Measurements from ENCODE around the gene COL27A1.

DNA sequence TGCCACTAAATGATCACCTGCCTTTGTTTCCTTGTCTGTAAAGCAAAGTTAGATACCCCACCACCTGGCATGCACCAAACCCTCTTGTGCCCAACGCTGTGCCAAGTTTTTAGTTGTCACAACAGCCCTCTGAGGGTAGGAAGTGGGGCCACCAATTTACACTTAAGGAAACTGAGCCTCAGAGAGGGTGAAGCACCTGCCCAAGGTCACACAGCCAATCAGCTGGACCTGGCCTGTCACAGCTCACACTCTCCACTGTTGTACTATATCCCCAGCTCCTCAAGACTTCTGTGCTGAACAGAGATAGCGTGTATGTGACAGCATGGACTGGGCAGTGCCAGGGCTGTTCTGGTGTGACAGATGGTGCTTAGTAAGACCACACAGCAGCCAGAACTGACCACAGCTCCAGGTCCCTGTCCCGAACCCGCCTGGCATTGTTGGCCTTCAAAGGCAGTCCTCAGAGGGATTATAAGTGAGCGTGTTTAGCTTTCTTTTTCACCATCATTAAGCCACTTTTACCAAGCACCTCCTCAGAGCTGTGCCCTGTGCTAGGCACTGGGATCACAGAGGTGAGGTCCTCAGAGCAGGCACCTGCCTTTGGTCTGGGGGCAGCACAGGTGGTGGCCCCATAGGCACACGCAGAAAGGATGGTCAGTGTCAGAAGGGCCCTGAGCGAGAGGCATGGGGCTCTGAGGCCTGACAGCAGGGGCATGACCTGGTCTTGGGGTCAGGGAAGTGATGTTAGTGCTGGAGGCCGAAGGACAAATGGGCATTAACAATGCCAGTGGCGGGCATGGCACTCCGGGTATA is 71.1 kb downstream of the COL27A1 start:
- TF ChIP-seq, protein P1, sequence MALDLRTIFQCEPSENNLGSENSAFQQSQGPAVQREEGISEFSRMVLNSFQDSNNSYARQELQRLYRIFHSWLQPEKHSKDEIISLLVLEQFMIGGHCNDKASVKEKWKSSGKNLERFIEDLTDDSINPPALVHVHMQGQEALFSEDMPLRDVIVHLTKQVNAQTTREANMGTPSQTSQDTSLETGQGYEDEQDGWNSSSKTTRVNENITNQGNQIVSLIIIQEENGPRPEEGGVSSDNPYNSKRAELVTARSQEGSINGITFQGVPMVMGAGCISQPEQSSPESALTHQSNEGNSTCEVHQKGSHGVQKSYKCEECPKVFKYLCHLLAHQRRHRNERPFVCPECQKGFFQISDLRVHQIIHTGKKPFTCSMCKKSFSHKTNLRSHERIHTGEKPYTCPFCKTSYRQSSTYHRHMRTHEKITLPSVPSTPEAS (tag by site-specific recombination; IDR thresholded peaks at IDR 0.05): no peak
- TF ChIP-seq, protein P2, sequence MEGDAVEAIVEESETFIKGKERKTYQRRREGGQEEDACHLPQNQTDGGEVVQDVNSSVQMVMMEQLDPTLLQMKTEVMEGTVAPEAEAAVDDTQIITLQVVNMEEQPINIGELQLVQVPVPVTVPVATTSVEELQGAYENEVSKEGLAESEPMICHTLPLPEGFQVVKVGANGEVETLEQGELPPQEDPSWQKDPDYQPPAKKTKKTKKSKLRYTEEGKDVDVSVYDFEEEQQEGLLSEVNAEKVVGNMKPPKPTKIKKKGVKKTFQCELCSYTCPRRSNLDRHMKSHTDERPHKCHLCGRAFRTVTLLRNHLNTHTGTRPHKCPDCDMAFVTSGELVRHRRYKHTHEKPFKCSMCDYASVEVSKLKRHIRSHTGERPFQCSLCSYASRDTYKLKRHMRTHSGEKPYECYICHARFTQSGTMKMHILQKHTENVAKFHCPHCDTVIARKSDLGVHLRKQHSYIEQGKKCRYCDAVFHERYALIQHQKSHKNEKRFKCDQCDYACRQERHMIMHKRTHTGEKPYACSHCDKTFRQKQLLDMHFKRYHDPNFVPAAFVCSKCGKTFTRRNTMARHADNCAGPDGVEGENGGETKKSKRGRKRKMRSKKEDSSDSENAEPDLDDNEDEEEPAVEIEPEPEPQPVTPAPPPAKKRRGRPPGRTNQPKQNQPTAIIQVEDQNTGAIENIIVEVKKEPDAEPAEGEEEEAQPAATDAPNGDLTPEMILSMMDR (tag by site-specific recombination; IDR thresholded peaks at IDR 0.05): no peak
- TF ChIP-seq KLF7 (tag by site-specific recombination; IDR thresholded peaks at IDR 0.05; ENCODE audit: borderline replicate concordance) (no peak), TRIM28 (IDR thresholded peaks at IDR 0.05; ENCODE audit: borderline replicate concordance, low read length) (no peak), ZNF585B (tag by site-specific recombination; IDR thresholded peaks at IDR 0.05) (no peak), ZSCAN23 (tag by site-specific recombination; IDR thresholded peaks at IDR 0.05) (no peak), ZNF48 (tag by site-specific recombination; IDR thresholded peaks at IDR 0.05) (no peak), ZNF433 (tag by site-specific recombination; IDR thresholded peaks at IDR 0.05; ENCODE audit: low read depth) (no peak), ZFP3 (tag by site-specific recombination; IDR thresholded peaks at IDR 0.05; ENCODE audit: low read depth) (no peak), ZNF239 (tag by site-specific recombination; IDR thresholded peaks at IDR 0.05) (no peak), ZBTB7A (tag by site-specific recombination; IDR thresholded peaks at IDR 0.05; ENCODE audit: low read depth) (no peak), ZEB2 (tag by site-specific recombination; IDR thresholded peaks at IDR 0.05) (no peak)
- TF ChIP-seq, protein P3, sequence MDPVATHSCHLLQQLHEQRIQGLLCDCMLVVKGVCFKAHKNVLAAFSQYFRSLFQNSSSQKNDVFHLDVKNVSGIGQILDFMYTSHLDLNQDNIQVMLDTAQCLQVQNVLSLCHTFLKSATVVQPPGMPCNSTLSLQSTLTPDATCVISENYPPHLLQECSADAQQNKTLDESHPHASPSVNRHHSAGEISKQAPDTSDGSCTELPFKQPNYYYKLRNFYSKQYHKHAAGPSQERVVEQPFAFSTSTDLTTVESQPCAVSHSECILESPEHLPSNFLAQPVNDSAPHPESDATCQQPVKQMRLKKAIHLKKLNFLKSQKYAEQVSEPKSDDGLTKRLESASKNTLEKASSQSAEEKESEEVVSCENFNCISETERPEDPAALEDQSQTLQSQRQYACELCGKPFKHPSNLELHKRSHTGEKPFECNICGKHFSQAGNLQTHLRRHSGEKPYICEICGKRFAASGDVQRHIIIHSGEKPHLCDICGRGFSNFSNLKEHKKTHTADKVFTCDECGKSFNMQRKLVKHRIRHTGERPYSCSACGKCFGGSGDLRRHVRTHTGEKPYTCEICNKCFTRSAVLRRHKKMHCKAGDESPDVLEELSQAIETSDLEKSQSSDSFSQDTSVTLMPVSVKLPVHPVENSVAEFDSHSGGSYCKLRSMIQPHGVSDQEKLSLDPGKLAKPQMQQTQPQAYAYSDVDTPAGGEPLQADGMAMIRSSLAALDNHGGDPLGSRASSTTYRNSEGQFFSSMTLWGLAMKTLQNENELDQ (tag by site-specific recombination; IDR thresholded peaks at IDR 0.05; ENCODE audit: low read depth): no peak

Measured in HEK293 (cell line).